Endothelial cell of umbilical vein (primary cell): ENCODE results near the gene RAB3D.

Experiments
- EZH2 ChIP-seq: IDR thresholded peaks from 2 replicates; pipeline ENCODE4 v1.6.1; 2012; ENCODE audit warnings: borderline replicate concordance, low read depth, mild to moderate bottlenecking, moderate library complexity, low read length, inconsistent platforms; ENCODE audit not compliant: severe bottlenecking
- MAX ChIP-seq: IDR thresholded peaks from 2 replicates; pipeline ENCODE4 v1.6.1; 2011; ENCODE audit not compliant: insufficient read depth, insufficient read length
- MYC ChIP-seq: IDR thresholded peaks from one replicate; pipeline ENCODE4 v1.6.1; 2011; ENCODE audit warnings: mild to moderate bottlenecking, low read depth, low read length
- POLR2A ChIP-seq: IDR thresholded peaks from 2 replicates; pipeline ENCODE4 v1.6.1; 2012; ENCODE audit warnings: low read depth, mild to moderate bottlenecking, control low read depth, low read length
- POLR2AphosphoS5 ChIP-seq: IDR thresholded peaks from 2 replicates; pipeline ENCODE4 v1.6.1; 2012; ENCODE audit warnings: low read depth, mild to moderate bottlenecking, control low read depth, low read length, moderate library complexity; ENCODE audit not compliant: insufficient read depth

GRCh38 chr19:11330127-11330526, 9.3 kb downstream of the RAB3D start:
- TF ChIP-seq EZH2 (no peak), POLR2A (no peak), POLR2AphosphoS5 (no peak), MYC (no peak), MAX (no peak)
